ENCODE measurements around the gene LYST. TPM values are rescaled to one million over a fixed set of nuclear protein-coding genes. Genes with fewer than 3 reads are reported as not detected.
A peak's percentile ranks its signal among the peaks of the same experiment; 100 is the strongest.
"Not testable (repeated sequence)": the region's sequence is repeated elsewhere in the genome, so short reads cannot be mapped to it uniquely, and the experiment has no call there.

The LYST gene
- polyA plus RNA-seq, 1 donor from 2014 or later, result 29.4 TPM

DNA sequence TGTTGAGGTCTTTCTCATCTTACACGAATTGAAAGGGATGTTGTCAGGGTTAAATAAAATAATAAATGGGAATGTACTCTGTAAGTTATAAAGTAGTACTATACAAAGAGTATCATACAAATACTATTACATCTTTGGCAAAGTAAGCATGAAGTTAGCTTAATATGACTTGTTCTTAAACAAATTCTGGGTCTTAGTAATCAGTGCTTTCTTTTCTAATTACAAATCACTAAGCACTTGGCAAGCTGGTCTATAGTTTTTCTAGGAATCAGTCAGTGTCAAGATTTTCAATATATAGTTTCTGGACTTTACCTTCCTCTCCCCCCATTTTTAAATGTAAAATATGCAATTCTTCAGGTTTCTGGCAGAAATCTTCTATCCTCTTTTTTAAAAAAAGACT is 6.9 kb downstream of the LYST start:
- H3K4me1 Mint-ChIP-seq, result peaks cover 17 to 31% (median 26%) of the 10 kb centered on the region in 3 donors

DNA sequence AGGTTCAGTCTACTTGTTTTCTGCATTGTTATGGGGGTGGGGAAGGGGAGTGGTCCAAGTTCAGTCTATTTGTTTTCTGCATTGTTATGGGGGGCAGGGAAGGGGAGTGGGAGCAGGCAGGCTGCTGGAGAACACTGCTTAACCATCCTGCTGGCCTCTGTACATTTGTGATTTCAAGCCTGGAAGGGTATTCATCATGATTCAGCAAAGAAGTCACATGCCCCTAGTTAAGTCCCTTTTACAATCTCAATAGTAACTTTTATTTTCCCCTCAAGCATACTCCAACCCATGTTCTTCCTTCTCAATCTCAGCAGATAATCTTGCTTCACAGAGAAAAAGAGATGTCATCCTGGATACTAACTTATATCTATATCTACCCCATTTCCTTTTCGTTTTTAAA is 7.9 kb downstream of the LYST start:
- Mint-ChIP-seq H3K4me1 (peaks cover 18 to 34% (median 25%) of the 10 kb centered on the region in 3 donors), H3K27ac (no peak overlapping the region), H3K4me3 (no peak overlapping the region), H3K27me3 (no peaks in the 10 kb centered on the region), H3K9me3 (no peaks in the 10 kb centered on the region), H3K36me3 (no peaks in the 10 kb centered on the region)

More for the DNA sequence above, 6.9 kb downstream of the LYST start:
- H3K27me3 Mint-ChIP-seq, result no peaks in the 10 kb centered on the region
- no peak overlapping the region for H3K4me3 Mint-ChIP-seq
- H3K27ac Mint-ChIP-seq, result no peak overlapping the region
- peaks cover under 1% of the 10 kb centered on the region for H3K36me3 Mint-ChIP-seq
- H3K9me3 Mint-ChIP-seq, result no peaks in the 10 kb centered on the region

DNA sequence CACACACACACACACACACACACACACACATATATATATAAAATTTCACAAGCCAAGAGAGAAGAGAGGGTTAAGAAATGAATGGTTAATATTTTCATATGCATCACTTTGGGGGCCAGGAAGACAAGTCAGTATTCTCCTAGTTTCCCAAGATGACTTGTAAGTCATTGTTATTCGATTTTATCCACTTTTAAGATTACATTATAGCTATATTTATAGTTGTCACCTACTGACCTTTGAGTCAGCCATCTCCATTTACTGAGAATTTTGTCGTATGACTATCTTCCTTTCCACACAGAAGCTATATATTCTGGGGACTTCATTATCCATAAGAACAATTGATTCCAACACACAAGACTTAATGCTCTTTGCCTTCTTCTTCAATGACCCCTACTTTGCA is 8.9 kb downstream of the LYST start:
- Mint-ChIP-seq H3K9me3 (no peaks in the 10 kb centered on the region), H3K27me3 (no peaks in the 10 kb centered on the region), H3K4me3 (no peak overlapping the region), H3K36me3 (no peaks in the 10 kb centered on the region), H3K27ac (no peak overlapping the region), H3K4me1 (peaks cover 18 to 28% (median 20%) of the 10 kb centered on the region in 3 donors)

DNA sequence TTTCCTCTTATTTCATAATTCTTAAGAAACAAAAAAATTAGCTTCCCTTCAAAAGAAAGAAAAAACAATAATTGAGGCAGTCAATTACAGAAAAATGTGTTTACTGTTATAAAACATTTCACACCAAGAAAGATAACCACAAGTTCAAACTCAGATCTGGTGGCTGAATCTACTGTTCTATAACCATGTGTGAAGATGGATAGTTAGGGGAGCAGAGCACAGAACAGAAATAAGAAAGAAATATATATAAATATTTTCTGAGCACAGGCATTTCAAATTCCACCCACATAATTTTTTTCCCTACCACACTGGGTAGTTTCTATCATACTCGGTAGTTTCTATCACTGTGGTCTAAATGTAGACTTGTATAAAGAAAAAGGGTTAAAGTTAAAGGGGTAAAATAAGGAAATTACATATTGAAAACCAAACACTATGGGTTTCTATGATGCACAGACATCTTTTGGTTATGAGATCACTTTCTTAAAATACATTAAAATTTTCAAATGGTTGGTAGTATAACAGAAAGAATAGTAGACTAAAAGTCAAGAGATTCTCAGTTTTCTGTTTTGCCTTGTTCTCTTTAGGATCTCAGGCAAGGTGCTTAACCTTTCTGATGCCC is 10.8 kb downstream of the LYST start:
- peaks cover 15 to 35% (median 19%) of the 10 kb centered on the region in 3 donors for H3K4me1 Mint-ChIP-seq
- no peaks in the 10 kb centered on the region for H3K27me3 Mint-ChIP-seq
- no peak overlapping the region for H3K4me3 Mint-ChIP-seq
- H3K9me3 Mint-ChIP-seq, result no peaks in the 10 kb centered on the region
- no peak overlapping the region for H3K27ac Mint-ChIP-seq
- peaks cover 4% of the 10 kb centered on the region for H3K36me3 Mint-ChIP-seq

DNA sequence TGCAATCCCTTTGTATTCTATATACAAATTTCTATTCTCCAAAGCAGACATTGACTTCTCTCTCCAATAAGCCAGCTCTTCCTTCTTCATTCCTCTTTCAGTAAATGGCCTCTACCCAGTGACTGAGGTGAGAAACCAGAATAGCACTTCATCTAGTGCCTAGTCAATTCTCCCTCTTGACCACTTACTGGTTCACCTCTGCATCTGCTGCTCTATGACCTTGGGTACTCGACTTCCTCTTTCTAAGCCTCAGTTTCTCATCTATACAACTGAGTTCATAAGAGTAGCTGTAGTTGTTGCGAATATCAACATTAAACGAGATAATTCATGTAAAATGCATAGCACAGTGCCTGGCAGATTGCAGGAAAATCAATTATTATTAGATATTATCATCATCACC is 12.4 kb downstream of the LYST start:
- H3K9me3 Mint-ChIP-seq, result no peaks in the 10 kb centered on the region
- H3K27me3 Mint-ChIP-seq, result no peaks in the 10 kb centered on the region
- peaks cover 15% of the 10 kb centered on the region for H3K36me3 Mint-ChIP-seq
- peak overlapping the region in 1 of 3 donors; percentile 36 for H3K27ac Mint-ChIP-seq
- peaks cover 30 to 51% (median 35%) of the 10 kb centered on the region in 3 donors for H3K4me1 Mint-ChIP-seq
- H3K4me3 Mint-ChIP-seq, result no peak overlapping the region

DNA sequence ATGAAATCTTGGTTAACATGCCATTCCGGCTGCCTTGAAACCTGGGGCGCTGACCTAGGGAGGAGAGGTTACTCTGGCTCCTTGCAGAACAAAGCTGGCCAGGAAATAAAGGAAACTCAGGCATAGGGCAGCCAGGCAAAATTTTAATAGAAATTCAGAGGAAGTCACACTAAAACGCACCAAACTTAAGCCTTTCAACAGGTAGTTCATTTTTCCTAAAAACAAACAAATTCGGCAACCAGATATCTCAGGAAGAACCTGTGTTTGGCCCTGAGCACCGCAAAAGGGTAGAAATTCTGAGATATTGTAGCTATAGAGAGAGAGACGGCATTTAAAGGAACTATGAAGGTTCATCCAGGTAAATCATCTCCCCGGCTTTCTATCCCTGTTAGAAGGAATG is 13.1 kb downstream of the LYST start:
- Mint-ChIP-seq H3K36me3 (peaks cover 15% of the 10 kb centered on the region), H3K4me3 (no peak overlapping the region), H3K9me3 (peaks cover 0 to 4% (median 0%) of the 10 kb centered on the region in 3 donors), H3K27ac (no peak overlapping the region), H3K27me3 (no peaks in the 10 kb centered on the region), H3K4me1 (peaks cover 36 to 58% (median 38%) of the 10 kb centered on the region in 3 donors)

DNA sequence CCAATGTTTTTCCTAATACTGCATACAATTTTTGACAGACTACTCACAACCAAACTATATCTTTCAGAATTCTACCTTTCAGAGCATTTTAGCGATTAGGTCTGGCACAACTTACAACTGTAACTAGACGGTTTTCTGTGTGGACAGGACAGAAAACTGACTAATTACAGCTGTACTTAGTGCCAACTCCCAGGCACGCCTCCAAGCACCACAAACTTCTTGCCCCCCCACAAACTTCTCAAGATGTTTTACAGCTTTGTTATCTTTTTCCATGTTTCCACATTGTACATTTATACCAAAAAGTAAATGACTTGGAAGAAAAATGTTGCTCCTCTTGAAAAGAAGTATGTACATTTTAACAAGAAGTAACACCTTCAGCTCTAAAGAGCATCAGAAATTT is 13.8 kb downstream of the LYST start:
- Mint-ChIP-seq H3K36me3 (peaks cover 15% of the 10 kb centered on the region), H3K4me1 (peaks cover 42 to 63% (median 44%) of the 10 kb centered on the region in 3 donors), H3K4me3 (no peak overlapping the region), H3K9me3 (peaks cover 0 to 4% (median 0%) of the 10 kb centered on the region in 3 donors), H3K27ac (no peak overlapping the region), H3K27me3 (no peaks in the 10 kb centered on the region)

DNA sequence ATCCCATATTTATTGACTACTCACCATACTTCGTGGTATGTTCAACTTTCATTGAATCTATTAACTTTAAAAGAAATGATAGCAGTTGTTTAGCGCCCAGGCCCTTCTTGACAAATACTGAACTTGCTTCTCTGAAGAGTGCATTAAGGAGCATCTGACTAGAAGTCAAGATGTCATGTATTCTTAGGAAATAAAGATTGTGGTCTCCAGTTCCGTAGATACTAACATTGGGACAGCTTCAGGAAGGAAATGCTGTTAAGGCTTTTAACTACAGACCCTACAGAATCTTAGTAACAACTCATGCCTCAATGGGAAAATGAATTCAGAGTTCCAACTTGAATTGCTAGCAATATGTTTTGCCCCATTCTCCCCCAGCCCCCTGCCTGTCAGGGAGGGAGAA is 14.8 kb downstream of the LYST start:
- no peaks in the 10 kb centered on the region for H3K27me3 Mint-ChIP-seq
- H3K27ac Mint-ChIP-seq, result no peak overlapping the region
- H3K9me3 Mint-ChIP-seq, result peaks cover 0 to 10% (median 2%) of the 10 kb centered on the region in 3 donors
- H3K36me3 Mint-ChIP-seq, result peaks cover 18% of the 10 kb centered on the region
- H3K4me3 Mint-ChIP-seq, result no peak overlapping the region
- peaks cover 41 to 65% (median 53%) of the 10 kb centered on the region in 3 donors for H3K4me1 Mint-ChIP-seq

DNA sequence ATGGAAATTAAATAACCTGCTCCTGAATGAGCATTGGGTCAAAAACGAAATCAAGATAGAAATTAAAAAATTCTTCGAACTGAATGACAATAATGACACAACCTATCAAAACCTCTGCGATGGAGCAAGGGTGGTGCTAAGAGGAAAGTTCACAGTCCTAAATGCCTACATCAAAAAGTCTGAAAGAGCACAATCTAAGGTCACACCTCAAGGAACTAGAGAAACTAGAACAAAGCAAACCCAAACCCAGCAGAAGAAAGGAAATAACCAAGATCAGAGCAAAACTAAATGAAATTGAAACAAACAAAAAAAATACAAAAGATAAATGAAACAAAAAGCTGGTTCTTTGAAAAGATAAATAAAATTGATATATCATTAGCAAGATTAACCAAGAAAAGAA is 18.5 kb downstream of the LYST start:
- peaks cover 2 to 13% (median 5%) of the 10 kb centered on the region in 3 donors for H3K9me3 Mint-ChIP-seq
- peak overlapping the region in 1 of 3 donors; percentile 61 for H3K27ac Mint-ChIP-seq
- H3K4me1 Mint-ChIP-seq, result peaks cover 30 to 61% (median 61%) of the 10 kb centered on the region in 3 donors
- peaks cover 23% of the 10 kb centered on the region for H3K36me3 Mint-ChIP-seq
- H3K27me3 Mint-ChIP-seq, result not testable (repeated sequence)
- peak overlapping the region in 2 of 4 donors; percentile 58 to 65 for H3K4me3 Mint-ChIP-seq

DNA sequence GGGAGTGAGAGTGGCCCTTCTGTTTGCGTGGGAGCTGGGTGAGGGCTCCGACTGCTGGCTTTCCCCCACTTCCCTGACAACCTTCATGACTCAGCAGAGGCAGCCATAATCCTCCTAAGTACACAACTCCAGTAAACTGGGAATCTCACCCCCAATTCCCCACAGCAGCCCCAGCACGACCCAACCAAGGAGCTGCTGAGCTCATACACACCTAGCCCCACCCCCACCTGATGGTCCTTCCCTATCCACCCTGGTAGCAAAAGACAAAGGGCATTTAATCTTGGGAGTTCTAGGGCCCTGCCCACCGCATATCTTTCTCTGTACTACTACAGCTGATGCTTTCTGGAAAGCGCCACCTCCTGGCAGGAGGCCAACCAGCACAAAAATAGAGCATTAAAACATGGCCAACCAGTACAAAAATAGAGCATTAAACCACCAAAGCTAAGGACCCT is 21.0 kb downstream of the LYST start:
- H3K27me3 Mint-ChIP-seq, H3K27ac Mint-ChIP-seq, H3K4me3 Mint-ChIP-seq: not testable (repeated sequence)
- Mint-ChIP-seq H3K36me3 (peaks cover 17% of the 10 kb centered on the region), H3K9me3 (peaks cover 2 to 13% (median 5%) of the 10 kb centered on the region in 3 donors), H3K4me1 (peaks cover 49 to 80% (median 69%) of the 10 kb centered on the region in 3 donors)

DNA sequence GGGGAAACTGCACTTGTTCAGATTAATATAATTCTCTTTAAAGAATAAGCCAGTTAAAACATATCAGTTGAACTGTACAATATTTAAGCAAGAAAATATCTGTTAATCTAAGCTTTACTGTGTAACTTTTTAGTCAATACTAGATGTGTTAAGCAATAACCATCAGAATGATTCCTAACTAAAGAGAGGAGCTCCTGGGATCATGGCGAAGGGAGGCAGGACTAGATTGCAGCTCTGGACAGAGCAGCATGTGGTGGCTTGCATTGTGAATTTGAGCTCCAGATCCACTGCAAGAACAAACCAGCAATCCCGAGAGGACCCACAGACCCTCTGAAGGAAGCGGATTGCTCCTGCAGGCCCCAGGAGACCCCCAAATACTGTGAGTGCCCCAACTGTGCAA is 21.9 kb downstream of the LYST start:
- H3K9me3 Mint-ChIP-seq, result peaks cover 2 to 13% (median 5%) of the 10 kb centered on the region in 3 donors
- H3K27ac Mint-ChIP-seq, result peak overlapping the region in 1 of 3 donors; percentile 47
- H3K36me3 Mint-ChIP-seq, result peaks cover 12% of the 10 kb centered on the region
- H3K4me3 Mint-ChIP-seq, result no peak overlapping the region
- H3K27me3 Mint-ChIP-seq, result no peaks in the 10 kb centered on the region
- peaks cover 46 to 78% (median 69%) of the 10 kb centered on the region in 3 donors for H3K4me1 Mint-ChIP-seq

DNA sequence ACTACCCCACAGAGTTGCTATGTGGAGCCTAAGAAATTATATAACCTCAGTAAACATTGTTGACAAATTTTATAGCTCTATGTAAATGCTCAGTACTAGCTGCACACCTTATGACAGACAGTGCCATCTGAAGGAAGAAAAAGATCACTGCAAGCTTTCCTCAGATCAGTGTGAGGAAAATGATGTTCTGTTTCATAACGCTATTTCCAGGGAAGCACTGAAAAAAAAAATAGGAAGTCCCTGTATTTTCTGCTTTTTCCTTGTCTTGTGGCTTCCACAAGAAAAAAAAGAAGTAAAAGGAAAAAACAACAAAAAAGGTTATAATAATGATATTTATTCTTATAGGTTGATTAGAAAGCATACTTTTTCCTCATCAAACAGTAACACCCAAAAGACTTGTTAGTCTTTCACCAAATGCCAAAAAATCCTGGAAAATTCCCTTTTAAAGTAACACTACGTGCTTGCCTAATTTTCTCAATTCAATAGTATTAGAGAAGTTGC is 23.2 kb downstream of the LYST start:
- Mint-ChIP-seq H3K9me3 (peaks cover 2 to 9% (median 5%) of the 10 kb centered on the region in 3 donors), H3K27ac (peak overlapping the region in 1 of 3 donors; percentile 47), H3K27me3 (no peaks in the 10 kb centered on the region), H3K4me1 (peaks cover 44 to 73% (median 57%) of the 10 kb centered on the region in 3 donors), H3K36me3 (peaks cover 8% of the 10 kb centered on the region), H3K4me3 (peak overlapping the region in 1 of 4 donors; percentile 18)

DNA sequence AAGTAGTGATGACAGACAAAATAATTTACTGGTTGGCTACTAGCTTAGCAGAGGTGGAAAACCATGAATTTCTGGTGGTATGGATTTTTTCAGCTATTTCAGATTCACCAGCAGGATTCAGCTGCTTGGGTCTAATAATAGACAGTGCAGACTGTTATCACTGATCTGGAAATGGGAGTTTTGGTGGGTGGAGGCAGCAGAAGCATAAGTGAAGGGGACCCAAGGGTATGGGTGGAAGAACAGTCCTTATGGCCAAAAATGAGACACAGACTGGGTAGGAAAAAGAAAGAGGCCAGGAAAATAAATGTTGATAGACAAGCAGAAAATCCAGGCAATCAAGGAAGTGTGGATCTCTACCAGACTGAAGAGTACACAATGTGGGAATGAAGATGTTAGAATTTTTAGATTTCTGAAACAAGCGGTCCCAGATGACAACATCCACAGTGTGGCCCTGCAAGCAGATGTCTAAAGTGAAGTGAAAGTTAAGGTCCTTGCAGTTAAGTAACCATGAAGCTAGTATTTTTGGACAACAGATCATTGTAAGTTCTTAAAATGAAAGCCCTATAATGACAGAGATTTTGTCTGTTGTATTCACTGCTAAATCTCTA is 24.7 kb downstream of the LYST start:
- Mint-ChIP-seq H3K4me3 (peak overlapping the region; percentile 4 to 77 (median 34)), H3K4me1 (peaks cover 35 to 58% (median 43%) of the 10 kb centered on the region in 3 donors), H3K9me3 (peaks cover 0 to 5% (median 5%) of the 10 kb centered on the region in 3 donors), H3K36me3 (peaks cover 7% of the 10 kb centered on the region), H3K27ac (peak overlapping the region; percentile 49 to 87 (median 63)), H3K27me3 (no peaks in the 10 kb centered on the region)

DNA sequence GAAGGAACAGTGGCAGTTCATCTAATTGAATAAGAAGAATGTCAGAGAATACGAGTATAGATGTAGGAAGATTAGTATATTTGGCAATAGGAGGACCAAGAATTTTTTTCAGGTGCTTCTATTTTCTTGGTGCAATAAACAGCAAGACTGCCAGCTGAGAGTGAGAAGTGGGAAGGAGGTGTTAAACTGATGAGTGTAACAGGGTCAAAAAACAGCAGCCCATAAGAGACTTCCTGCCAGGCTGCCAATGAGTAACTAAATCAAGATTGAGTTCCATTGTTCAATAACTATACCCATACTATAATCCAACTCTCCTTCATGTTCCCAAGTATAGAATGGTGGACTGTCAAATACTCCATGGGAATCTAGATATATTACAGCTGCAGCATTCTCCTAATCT is 28.7 kb downstream of the LYST start:
- Mint-ChIP-seq H3K4me3 (no peak overlapping the region), H3K27me3 (no peaks in the 10 kb centered on the region), H3K9me3 (no peaks in the 10 kb centered on the region), H3K36me3 (peaks cover 1% of the 10 kb centered on the region), H3K4me1 (peaks cover 33 to 41% (median 33%) of the 10 kb centered on the region in 3 donors), H3K27ac (no peak overlapping the region)

DNA sequence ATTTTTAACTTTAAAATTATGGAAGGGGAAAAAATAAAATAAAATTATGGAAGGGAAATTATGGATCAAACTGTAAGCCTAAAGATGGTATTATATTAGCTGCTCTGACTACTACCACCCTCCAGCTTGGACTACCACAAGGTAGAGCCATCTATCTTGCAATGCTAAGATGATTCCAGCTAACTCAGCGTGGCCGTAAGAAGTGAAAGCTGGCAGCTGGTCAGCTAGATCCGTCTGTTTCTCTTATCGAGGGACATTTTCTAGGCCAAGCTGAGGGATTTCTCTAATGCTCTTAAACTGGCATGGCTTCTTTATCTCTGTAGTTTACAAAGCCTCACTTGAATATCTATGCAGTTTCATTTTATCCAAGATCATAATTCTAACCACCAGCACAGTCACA is 31.5 kb downstream of the LYST start:
- Mint-ChIP-seq H3K27me3 (no peaks in the 10 kb centered on the region), H3K9me3 (no peaks in the 10 kb centered on the region), H3K27ac (no peak overlapping the region), H3K4me3 (no peak overlapping the region), H3K36me3 (peaks cover 1% of the 10 kb centered on the region), H3K4me1 (peaks cover 16 to 21% (median 21%) of the 10 kb centered on the region in 3 donors)
